ENCODE measurements around the gene IFNL1. TPM values are rescaled to one million over a fixed set of nuclear protein-coding genes. Genes with fewer than 3 reads are reported as not detected.

Gene IFNL1
- total RNA-seq, 1 experiment from 2014 or later, result 0.57 TPM

DNA sequence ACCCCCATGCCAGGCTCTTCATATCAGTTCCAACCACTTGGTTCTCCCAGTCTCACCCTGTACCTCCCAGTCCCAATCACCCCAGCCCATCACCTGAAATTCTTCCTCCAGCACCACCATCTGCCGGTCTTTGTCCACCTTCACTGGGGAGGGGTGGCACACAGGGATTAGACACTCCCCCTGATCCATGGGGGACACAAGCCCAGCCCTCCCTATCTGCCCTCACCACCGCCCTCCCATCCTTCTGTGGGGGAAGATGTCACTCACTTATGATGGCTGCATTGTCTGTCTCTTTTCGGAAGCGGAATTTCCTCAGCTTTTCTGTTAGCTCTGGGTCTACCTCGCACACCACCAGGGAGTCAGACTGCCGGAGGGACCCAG lies 39.0 kb downstream of the IFNL1 start:
- POLR2A ChIA-PET, result interaction anchor here (0.6 to 1.0 kb wide), 3 partner anchors 19 to 101 kb away, joined by 4 to 7 read pairs (median 4); partner anchors contain the start of gene RPS16
- peak; percentile 6 for ATAC-seq

DNA sequence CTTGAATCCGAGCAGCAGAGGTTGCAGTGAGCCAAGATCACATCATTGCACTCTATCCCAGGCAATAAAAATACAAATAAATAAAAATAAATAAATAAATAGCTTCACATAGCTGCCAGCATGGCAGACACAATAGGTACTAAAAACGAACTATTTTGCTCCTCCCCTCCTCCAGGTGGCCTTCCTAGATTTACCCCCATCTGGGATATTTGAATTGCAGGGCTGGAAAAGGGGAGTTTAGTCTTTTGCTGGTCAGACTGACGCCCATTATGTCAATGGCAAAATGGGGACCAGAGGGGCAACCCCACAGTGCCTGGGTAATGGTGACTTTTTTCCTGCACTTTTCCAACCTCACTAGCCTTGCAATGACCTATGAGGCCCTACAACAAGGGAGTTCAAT lies 40.3 kb downstream of the IFNL1 start:
- ChIA-PET CTCF (interaction anchor here (0.5 to 1.1 kb wide), 4 partner anchors 10 to 119 kb away, joined by 3 to 6 read pairs (median 4); partner anchors contain the start of gene PLEKHG2), POLR2A (interaction anchor here (0.6 to 0.7 kb wide), 4 partner anchors 45 to 450 kb away, joined by 3 to 5 read pairs (median 4); no protein-coding TSS in a partner anchor)
- in situ Hi-C loops (cut with HindIII; ENCODE audit: low pct_unique_long_range_greater_than_20kb, low sequenced_read_pairs), result no loop called here

More for the DNA sequence above, 39.0 kb downstream of the IFNL1 start:
- Histone ChIP-seq H3K9me3 (ENCODE audit: control insufficient read depth, insufficient read depth, low read depth, low read length) (no peaks in the 10 kb centered on the region), H3K4me1 (ENCODE audit: control insufficient read depth, insufficient read depth, low read length) (peaks cover 4% of the 10 kb centered on the region; the same call in 1 of the 2 replicates), H3K36me3 (ENCODE audit: control insufficient read depth, insufficient read depth, low read length) (no peaks in the 10 kb centered on the region), H3K27ac (ENCODE audit: low read length) (no peak overlapping the region), H3K27me3 (ENCODE audit: control insufficient read depth, insufficient read depth, low read length) (no peaks in the 10 kb centered on the region), H3K4me3 (ENCODE audit: low read depth in 2 of 2, low read length in 2 of 2) (no peak overlapping the region)
- CTCF ChIA-PET, result interaction anchor here (0.6 to 1.7 kb wide), 4 partner anchors 12 to 129 kb away, joined by 4 to 7 read pairs (median 5); no protein-coding TSS in a partner anchor
- intact Hi-C loops (cut with micrococcal nuclease; ENCODE audit: unreplicated experiment), result loop anchor here (10.0 kb wide), 1 partner anchor 390 kb away; no protein-coding TSS in a partner anchor
- in situ Hi-C loops (cut with HindIII; ENCODE audit: low pct_unique_long_range_greater_than_20kb, low sequenced_read_pairs), result no loop called here
- BruUV-seq (replicated peaks), result no TSS peak
- DNase-seq (ENCODE audit: low read depth, low spot score), result no peak
- TF ChIP-seq, protein P1, sequence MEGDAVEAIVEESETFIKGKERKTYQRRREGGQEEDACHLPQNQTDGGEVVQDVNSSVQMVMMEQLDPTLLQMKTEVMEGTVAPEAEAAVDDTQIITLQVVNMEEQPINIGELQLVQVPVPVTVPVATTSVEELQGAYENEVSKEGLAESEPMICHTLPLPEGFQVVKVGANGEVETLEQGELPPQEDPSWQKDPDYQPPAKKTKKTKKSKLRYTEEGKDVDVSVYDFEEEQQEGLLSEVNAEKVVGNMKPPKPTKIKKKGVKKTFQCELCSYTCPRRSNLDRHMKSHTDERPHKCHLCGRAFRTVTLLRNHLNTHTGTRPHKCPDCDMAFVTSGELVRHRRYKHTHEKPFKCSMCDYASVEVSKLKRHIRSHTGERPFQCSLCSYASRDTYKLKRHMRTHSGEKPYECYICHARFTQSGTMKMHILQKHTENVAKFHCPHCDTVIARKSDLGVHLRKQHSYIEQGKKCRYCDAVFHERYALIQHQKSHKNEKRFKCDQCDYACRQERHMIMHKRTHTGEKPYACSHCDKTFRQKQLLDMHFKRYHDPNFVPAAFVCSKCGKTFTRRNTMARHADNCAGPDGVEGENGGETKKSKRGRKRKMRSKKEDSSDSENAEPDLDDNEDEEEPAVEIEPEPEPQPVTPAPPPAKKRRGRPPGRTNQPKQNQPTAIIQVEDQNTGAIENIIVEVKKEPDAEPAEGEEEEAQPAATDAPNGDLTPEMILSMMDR (IDR thresholded peaks at IDR 0.05), result no peak
- TF ChIP-seq SIN3A (IDR thresholded peaks at IDR 0.05; ENCODE audit: borderline replicate concordance, insufficient read depth, low read depth, low read length), result no peak
- TF ChIP-seq TCF7L2 (IDR thresholded peaks at IDR 0.05; ENCODE audit: low read depth, low read length), result no peak
- no peak for TF ChIP-seq POLR2AphosphoS5 (IDR thresholded peaks at IDR 0.05; ENCODE audit: low read depth, low read length)
- TF ChIP-seq, protein P2, sequence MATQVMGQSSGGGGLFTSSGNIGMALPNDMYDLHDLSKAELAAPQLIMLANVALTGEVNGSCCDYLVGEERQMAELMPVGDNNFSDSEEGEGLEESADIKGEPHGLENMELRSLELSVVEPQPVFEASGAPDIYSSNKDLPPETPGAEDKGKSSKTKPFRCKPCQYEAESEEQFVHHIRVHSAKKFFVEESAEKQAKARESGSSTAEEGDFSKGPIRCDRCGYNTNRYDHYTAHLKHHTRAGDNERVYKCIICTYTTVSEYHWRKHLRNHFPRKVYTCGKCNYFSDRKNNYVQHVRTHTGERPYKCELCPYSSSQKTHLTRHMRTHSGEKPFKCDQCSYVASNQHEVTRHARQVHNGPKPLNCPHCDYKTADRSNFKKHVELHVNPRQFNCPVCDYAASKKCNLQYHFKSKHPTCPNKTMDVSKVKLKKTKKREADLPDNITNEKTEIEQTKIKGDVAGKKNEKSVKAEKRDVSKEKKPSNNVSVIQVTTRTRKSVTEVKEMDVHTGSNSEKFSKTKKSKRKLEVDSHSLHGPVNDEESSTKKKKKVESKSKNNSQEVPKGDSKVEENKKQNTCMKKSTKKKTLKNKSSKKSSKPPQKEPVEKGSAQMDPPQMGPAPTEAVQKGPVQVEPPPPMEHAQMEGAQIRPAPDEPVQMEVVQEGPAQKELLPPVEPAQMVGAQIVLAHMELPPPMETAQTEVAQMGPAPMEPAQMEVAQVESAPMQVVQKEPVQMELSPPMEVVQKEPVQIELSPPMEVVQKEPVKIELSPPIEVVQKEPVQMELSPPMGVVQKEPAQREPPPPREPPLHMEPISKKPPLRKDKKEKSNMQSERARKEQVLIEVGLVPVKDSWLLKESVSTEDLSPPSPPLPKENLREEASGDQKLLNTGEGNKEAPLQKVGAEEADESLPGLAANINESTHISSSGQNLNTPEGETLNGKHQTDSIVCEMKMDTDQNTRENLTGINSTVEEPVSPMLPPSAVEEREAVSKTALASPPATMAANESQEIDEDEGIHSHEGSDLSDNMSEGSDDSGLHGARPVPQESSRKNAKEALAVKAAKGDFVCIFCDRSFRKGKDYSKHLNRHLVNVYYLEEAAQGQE (IDR thresholded peaks at IDR 0.05; ENCODE audit: insufficient read depth in 1 of 2, low read depth in 2 of 2, low read length in 1 of 2), result no peak

More for the DNA sequence above, 40.3 kb downstream of the IFNL1 start:
- ATAC-seq (no peak), DNase-seq (ENCODE audit: low read depth, low spot score) (no peak)
- Histone ChIP-seq H3K36me3 (ENCODE audit: control insufficient read depth, insufficient read depth, low read length) (no peaks in the 10 kb centered on the region), H3K4me1 (ENCODE audit: control insufficient read depth, insufficient read depth, low read length) (peaks cover 6% of the 10 kb centered on the region), H3K4me3 (ENCODE audit: low read depth in 2 of 2, low read length in 2 of 2) (no peak overlapping the region), H3K27ac (ENCODE audit: low read length) (no peak overlapping the region), H3K27me3 (ENCODE audit: control insufficient read depth, insufficient read depth, low read length) (no peaks in the 10 kb centered on the region), H3K9me3 (ENCODE audit: control insufficient read depth, insufficient read depth, low read depth, low read length) (no peaks in the 10 kb centered on the region)
- BruUV-seq (replicated peaks), result no TSS peak
- TF ChIP-seq SIN3A (IDR thresholded peaks at IDR 0.05; ENCODE audit: borderline replicate concordance, insufficient read depth, low read depth, low read length), result no peak
- no peak for TF ChIP-seq POLR2AphosphoS5 (IDR thresholded peaks at IDR 0.05; ENCODE audit: low read depth, low read length)
- TF ChIP-seq, protein P1 (IDR thresholded peaks at IDR 0.05), result no peak
- TF ChIP-seq, protein P2 (IDR thresholded peaks at IDR 0.05; ENCODE audit: insufficient read depth in 1 of 2, low read depth in 2 of 2, low read length in 1 of 2), result no peak
- TF ChIP-seq TCF7L2 (IDR thresholded peaks at IDR 0.05; ENCODE audit: low read depth, low read length), result no peak
- intact Hi-C loops (cut with micrococcal nuclease; ENCODE audit: unreplicated experiment), result loop anchor here (10.0 kb wide), 1 partner anchor 392 kb away; no protein-coding TSS in a partner anchor

All from Panc1 (cell line).